Endothelial cell of umbilical vein (primary cell): ENCODE results near the gene NKD1. TPM values are rescaled to one million over a fixed set of nuclear protein-coding genes. Genes with fewer than 3 reads are reported as not detected.

Source experiments
- BruUV-seq: library from RNA; stranded (reverse); fragments of 400-500 nt; replicated peaks from 2 replicates; lab custom pipeline; 2021; lab: Mats Ljungman, UMichigan
- CTCF ChIA-PET: fragments of 300-600, 350-600 bp; sonication (Branson Sonifier 250); formaldehyde crosslinking; loops from one replicate; lab custom pipeline; 2021; ENCODE audit warnings: antibody characterized with exemption, inconsistent platforms; lab: Charles Lee
- POLR2A ChIA-PET: fragments of 300-600, 350-600 bp; sonication (Branson Sonifier 250); formaldehyde crosslinking; loops from one replicate; lab custom pipeline; 2021; ENCODE audit warnings: antibody characterized with exemption, inconsistent platforms; lab: Charles Lee
- DNase-seq: peaks from one replicate; pipeline ENCODE4 v3.0.0-alpha.2; 2011; ENCODE audit warnings: low read depth, low spot score
- FAIRE-seq: peaks from 2 replicates; lab custom pipeline; 2011; peaks lifted over from hg19 to GRCh38; lab: Jason Lieb, UNC
- H2AFZ ChIP-seq: 2 replicates; pipeline ENCODE4 v1.6.0; 2012; ENCODE audit warnings: low read depth, low read length, control low read depth, inconsistent platforms
- H3K27ac ChIP-seq: 2 replicates; pipeline ENCODE4 v1.5.1; 2011; ENCODE audit warnings: low read depth, mild to moderate bottlenecking, control low read depth, low read length, moderate library complexity; ENCODE audit not compliant: insufficient read depth
- H3K27me3 ChIP-seq, 2 experiments: 2 replicates each; pipeline versions ENCODE4 v1.6.0 to v1.6.1; 2011; ENCODE audit warnings: low read length in 2 of 2, mixed read lengths in 1 of 2; ENCODE audit not compliant: control insufficient read depth in 2 of 2, insufficient read depth in 2 of 2
- H3K36me3 ChIP-seq, 2 experiments: 2 replicates in 1 of 2; 3 replicates in 1 of 2; pipeline ENCODE4 v1.5.1; 2011; ENCODE audit warnings: low read length in 2 of 2, mild to moderate bottlenecking in 1 of 2, moderate library complexity in 1 of 2; ENCODE audit not compliant: control insufficient read depth in 2 of 2, insufficient read depth in 2 of 2; ENCODE audit errors: extremely low read depth in 1 of 2
- H3K4me1 ChIP-seq: 3 replicates; pipeline ENCODE4 v1.5.1; 2011; ENCODE audit warnings: mild to moderate bottlenecking, low read length; ENCODE audit not compliant: control insufficient read depth, insufficient read depth; ENCODE audit errors: extremely low read depth
- H3K4me2 ChIP-seq: 2 replicates; pipeline ENCODE4 v1.6.1; 2011; ENCODE audit warnings: low read length, control low read depth, mixed read lengths; ENCODE audit not compliant: insufficient read depth
- H3K4me3 ChIP-seq, 3 experiments: fragments of 200-600 bp in 1 of 3; sonication (generic), shearing (Covaris generic) in 1 of 3; replicated peaks in 1 of 3; 2 replicates each; pipeline ENCODE4 v1.5.1; 2011 to 2016; ENCODE audit warnings: control low read depth in 3 of 3, low read length in 3 of 3, mild to moderate bottlenecking in 2 of 3, inconsistent platforms in 1 of 3, low read depth in 1 of 3, moderate library complexity in 1 of 3; ENCODE audit not compliant: insufficient read depth in 1 of 3
- H3K79me2 ChIP-seq: 2 replicates; pipeline ENCODE4 v1.6.0; 2012; ENCODE audit warnings: low read length, inconsistent platforms; ENCODE audit not compliant: control insufficient read depth, insufficient read depth
- H3K9ac ChIP-seq: replicated peaks from 2 replicates; pipeline ENCODE3; 2011; ENCODE audit warnings: low read length, control low read depth; ENCODE audit not compliant: insufficient read depth; ENCODE audit errors: extremely low read depth
- H3K9me1 ChIP-seq: replicated peaks from 3 replicates; pipeline ENCODE4 v1.6.0; 2011; ENCODE audit warnings: mild to moderate bottlenecking, low read length; ENCODE audit not compliant: control insufficient read depth, insufficient read depth; ENCODE audit errors: extremely low read depth
- H3K9me3 ChIP-seq: replicated peaks from 2 replicates; pipeline ENCODE4 v1.5.1; 2012; ENCODE audit warnings: low read length, inconsistent platforms; ENCODE audit not compliant: control insufficient read depth, insufficient read depth
- H4K20me1 ChIP-seq: replicated peaks from 2 replicates; pipeline ENCODE3; 2011; ENCODE audit warnings: mild to moderate bottlenecking, low read length; ENCODE audit not compliant: control insufficient read depth, insufficient read depth; ENCODE audit errors: extremely low read depth
- CTCF ChIP-seq, 2 donors: IDR thresholded peaks; 1 replicate in 1 of 2; 2 replicates in 1 of 2; pipeline ENCODE4 v1.5.1; 2011; ENCODE audit warnings: low read length in 2 of 2, mild to moderate bottlenecking in 2 of 2, moderate library complexity in 2 of 2, control low read depth in 1 of 2, inconsistent platforms in 1 of 2, low read depth in 1 of 2; ENCODE audit not compliant: insufficient read depth in 1 of 2; ENCODE audit errors: extremely low read depth in 1 of 2
- EZH2 ChIP-seq: IDR thresholded peaks from 2 replicates; pipeline ENCODE4 v1.6.1; 2012; ENCODE audit warnings: borderline replicate concordance, low read depth, mild to moderate bottlenecking, moderate library complexity, low read length, inconsistent platforms; ENCODE audit not compliant: severe bottlenecking
- FOS ChIP-seq: IDR thresholded peaks from 2 replicates; pipeline ENCODE4 v1.6.1; 2011; ENCODE audit warnings: mild to moderate bottlenecking, low read length, moderate library complexity, borderline replicate concordance; ENCODE audit not compliant: insufficient read depth
- GATA2 ChIP-seq: IDR thresholded peaks from 2 replicates; pipeline ENCODE4 v1.7.0; 2011; ENCODE audit warnings: low read depth, mild to moderate bottlenecking, moderate library complexity, mixed read lengths, low read length; ENCODE audit not compliant: insufficient read length, insufficient read depth
- JUN ChIP-seq: IDR thresholded peaks from 2 replicates; pipeline ENCODE4 v1.6.1; 2011; ENCODE audit warnings: borderline replicate concordance, low read depth; ENCODE audit not compliant: insufficient read length, insufficient read depth
- MYC ChIP-seq: IDR thresholded peaks from one replicate; pipeline ENCODE4 v1.6.1; 2011; ENCODE audit warnings: mild to moderate bottlenecking, low read depth, low read length
- POLR2A ChIP-seq: IDR thresholded peaks from 2 replicates; pipeline ENCODE4 v1.6.1; 2012; ENCODE audit warnings: low read depth, mild to moderate bottlenecking, control low read depth, low read length
- POLR2AphosphoS5 ChIP-seq: IDR thresholded peaks from 2 replicates; pipeline ENCODE4 v1.6.1; 2012; ENCODE audit warnings: low read depth, mild to moderate bottlenecking, control low read depth, low read length, moderate library complexity; ENCODE audit not compliant: insufficient read depth
- dilution Hi-C: fragments of 300-500 bp; cut with MboI; formaldehyde crosslinking; loops from one replicate; pipeline ENCODE4 v1.15.0; 2019; ENCODE audit warnings: low sequenced_read_pairs; ENCODE audit not compliant: extremely low pct_ligation_motif_present
- intact Hi-C: fragments of 100-400 bp; cut with micrococcal nuclease; formaldehyde crosslinking; loops from one replicate; pipeline ENCODE4 v1.10.0; 2022
- polyA plus RNA-seq, 4 experiments: library from polyadenylated mRNA; depleted of rRNA in 3 of 4; stranded (reverse) in 3 of 4; unstranded in 1 of 4; fragments of >200 nt; gene quantifications; 2 replicates each; pipeline versions ENCODE4 v1.2.1 to v1.2.3, GENCODE V29; 2011 to 2012; ENCODE audit warnings: missing spikeins in 1 of 4
- total RNA-seq: library from RNA; stranded (reverse); gene quantifications from 2 replicates; pipeline ENCODE4 v1.2.3, GENCODE V29; 2021
- TF ChIP-seq, protein P1 (sequence below): IDR thresholded peaks from 2 replicates; pipeline ENCODE4 v1.6.1; 2011; ENCODE audit not compliant: insufficient read depth, insufficient read length

Gene NKD1
- total and polyA plus RNA-seq, 2 donors (not counting 3 experiments of a cell fraction or from before 2014, with no cell fraction given), result not detected

GRCh38 chr16:50616386-50616785 is 68.2 kb downstream of the NKD1 start:
- Histone ChIP-seq H3K9ac (no peak overlapping the region), H3K4me3 (no peak overlapping the region), H3K9me3 (no peaks in the 10 kb centered on the region), H3K4me1 (peaks cover 8% of the 10 kb centered on the region), H3K27ac (no peak overlapping the region), H3K27me3 (no peaks in the 10 kb centered on the region), H3K4me2 (no peak overlapping the region), H3K36me3 (no peaks in the 10 kb centered on the region), H2AFZ (no peak overlapping the region), H3K9me1 (no peaks in the 10 kb centered on the region), H3K79me2 (no peaks in the 10 kb centered on the region), H4K20me1 (no peaks in the 10 kb centered on the region)
- TF ChIP-seq MYC (no peak), GATA2 (no peak), JUN (no peak), EZH2 (no peak), POLR2AphosphoS5 (no peak), POLR2A (no peak), CTCF (IDR thresholded peaks at IDR 0.05; ENCODE audit: extremely low read depth in 1 of 2, insufficient read depth in 1 of 2, low read depth in 1 of 2, low read length in 2 of 2) (no peak), FOS (no peak)
- TF ChIP-seq, protein P1, sequence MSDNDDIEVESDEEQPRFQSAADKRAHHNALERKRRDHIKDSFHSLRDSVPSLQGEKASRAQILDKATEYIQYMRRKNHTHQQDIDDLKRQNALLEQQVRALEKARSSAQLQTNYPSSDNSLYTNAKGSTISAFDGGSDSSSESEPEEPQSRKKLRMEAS, result no peak
- ChIA-PET CTCF (interaction anchor here (1.3 kb wide), 1 partner anchor 49 kb away, joined by 5 read pairs; no protein-coding TSS in a partner anchor), POLR2A (no interaction called here)
- dilution Hi-C loops, result no loop called here
- no peak for DNase-seq
- FAIRE-seq, result no peak
- intact Hi-C loops, result no loop called here
- BruUV-seq, result no TSS peak
